ENCODE results near the gene SULT2B1.

SULT2B1 gene

DNA sequence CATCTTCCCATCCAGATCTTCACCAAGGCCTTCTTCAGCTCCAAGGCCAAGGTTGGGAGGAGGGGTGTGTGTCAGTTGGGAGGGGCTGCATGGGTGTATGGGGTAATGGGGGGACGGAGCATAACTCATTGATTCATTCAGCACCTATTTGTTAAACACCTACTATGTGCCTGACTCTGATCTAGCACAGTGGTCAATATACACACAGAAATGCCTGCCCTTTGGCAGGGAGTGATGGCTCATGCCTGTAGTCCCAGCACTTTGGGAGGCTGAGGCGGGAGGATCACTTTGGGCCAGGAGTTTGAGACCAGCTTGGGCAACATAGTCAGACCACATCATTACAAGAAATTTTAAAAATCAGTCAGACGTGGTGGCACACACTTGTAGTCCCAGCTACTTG lies 35.4 kb downstream of the SULT2B1 start:
- Histone ChIP-seq H3K4me1 (peaks cover 12% of the 10 kb centered on the region), H3K4me3 (no peak overlapping the region), H3K9me3 (no peaks in the 10 kb centered on the region), H3K36me3 (replicated peaks) (no peaks in the 10 kb centered on the region), H3K27me3 (ENCODE audit: low read depth) (no peaks in the 10 kb centered on the region)
- in situ Hi-C loops (cut with MboI; ENCODE audit: low sequenced_read_pairs): loop anchor here (5.0 to 25.0 kb wide), 3 partner anchors 80 to 625 kb away; no protein-coding TSS in a partner anchor
- no peak for DNase-seq (ENCODE audit: low spot score in 2 of 2)

DNA sequence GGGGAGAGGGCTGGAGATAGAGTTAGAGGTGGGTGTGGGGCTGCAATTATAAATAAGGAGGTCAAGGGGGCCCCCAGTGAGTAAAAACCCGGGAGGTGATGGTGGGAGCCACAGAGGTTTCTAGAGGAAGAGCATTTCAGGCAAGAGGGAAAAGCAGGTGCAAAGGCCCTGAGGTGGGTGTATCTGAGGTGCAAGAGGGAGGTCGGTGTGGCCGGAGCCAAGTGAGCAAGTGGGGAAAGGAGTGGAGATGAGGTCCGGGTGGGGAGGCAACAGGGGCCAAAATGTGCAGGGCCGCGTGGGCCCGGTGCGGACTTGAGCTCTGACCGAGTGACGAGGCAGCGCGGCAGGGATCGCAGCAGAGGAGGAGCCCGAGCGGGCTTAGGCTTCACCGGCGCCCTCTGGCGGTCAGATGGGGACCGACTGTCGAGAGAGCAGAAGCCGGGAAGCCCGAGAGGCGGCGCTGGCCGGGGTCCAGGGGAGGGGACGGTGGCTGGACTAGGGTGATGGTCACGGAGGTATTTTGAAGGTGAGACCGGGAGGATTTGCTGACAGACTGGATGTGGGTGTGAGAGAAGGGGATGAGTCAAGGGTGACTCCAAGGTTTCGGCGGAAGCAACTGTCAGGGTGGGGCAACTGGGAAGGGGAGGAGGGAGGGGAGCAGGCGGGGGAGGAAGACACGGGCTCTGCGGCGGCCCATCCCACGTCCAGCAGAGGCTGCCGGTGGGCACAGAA lies 36.9 kb downstream of the SULT2B1 start:
- Histone ChIP-seq H3K4me1 (peaks cover 9% of the 10 kb centered on the region), H3K27me3 (ENCODE audit: low read depth) (no peaks in the 10 kb centered on the region), H3K9me3 (no peaks in the 10 kb centered on the region), H3K4me3 (peak overlapping the region; percentile 38), H3K36me3 (replicated peaks) (no peaks in the 10 kb centered on the region)
- in situ Hi-C loops (cut with MboI; ENCODE audit: low sequenced_read_pairs): loop anchor here (5.0 to 25.0 kb wide), 3 partner anchors 82 to 627 kb away; no protein-coding TSS in a partner anchor
- peak; percentile 82 to 96 for DNase-seq (ENCODE audit: low spot score in 2 of 2)

DNA sequence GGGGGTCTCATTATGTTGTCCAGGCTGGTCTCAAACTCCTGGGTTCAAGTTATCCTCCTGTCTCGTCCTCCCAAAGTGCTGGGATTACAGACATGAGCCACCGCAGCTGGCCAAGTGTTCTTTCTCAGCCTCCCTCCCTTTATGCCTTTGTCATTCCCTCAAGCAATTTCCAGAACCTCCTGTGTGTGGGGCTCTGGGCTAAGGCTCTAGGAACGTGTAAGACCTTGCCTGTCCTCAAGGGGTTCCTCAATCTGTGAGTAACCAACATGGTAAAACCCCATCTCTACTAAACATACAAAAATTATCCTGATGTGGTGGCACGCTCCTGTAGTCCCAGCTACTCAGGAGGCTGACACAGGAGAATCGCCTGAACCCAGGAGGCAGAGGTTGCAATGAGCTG lies 39.0 kb downstream of the SULT2B1 start:
- Histone ChIP-seq H3K4me3 (no peak overlapping the region), H3K27me3 (ENCODE audit: low read depth) (no peaks in the 10 kb centered on the region), H3K36me3 (replicated peaks) (no peaks in the 10 kb centered on the region), H3K9me3 (no peaks in the 10 kb centered on the region), H3K4me1 (peaks cover 6% of the 10 kb centered on the region)
- in situ Hi-C loops (cut with MboI; ENCODE audit: low sequenced_read_pairs): loop anchor here (25.0 kb wide), 1 partner anchor 629 kb away; no protein-coding TSS in a partner anchor
- DNase-seq (ENCODE audit: low spot score in 2 of 2): no peak

DNA sequence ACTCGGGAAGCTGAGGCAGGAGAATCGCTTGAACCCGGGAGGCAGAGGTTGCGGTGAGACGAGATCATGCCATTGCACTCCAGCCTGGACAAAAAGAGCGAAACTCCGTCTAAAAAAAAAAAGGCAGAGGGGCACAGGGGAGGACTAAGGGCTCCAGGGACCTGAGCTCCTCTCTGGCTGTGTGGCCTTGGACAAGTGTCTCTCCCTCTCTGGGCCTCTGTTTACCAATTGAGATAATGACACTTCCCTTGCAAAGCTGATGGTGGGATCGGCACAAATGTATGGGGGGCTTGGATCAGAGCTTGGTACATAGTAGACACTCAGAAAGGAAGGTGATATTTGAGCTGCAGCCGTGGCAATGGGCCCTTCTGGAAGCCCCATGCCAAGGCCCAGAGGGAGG lies 43.2 kb downstream of the SULT2B1 start:
- no peak for DNase-seq (ENCODE audit: low spot score in 2 of 2)
- in situ Hi-C loops (cut with MboI; ENCODE audit: low sequenced_read_pairs): loop anchor here (25.0 kb wide), 1 partner anchor 633 kb away; no protein-coding TSS in a partner anchor
- Histone ChIP-seq H3K4me1 (no peaks in the 10 kb centered on the region), H3K4me3 (no peak overlapping the region), H3K9me3 (no peaks in the 10 kb centered on the region), H3K36me3 (replicated peaks) (no peaks in the 10 kb centered on the region), H3K27me3 (ENCODE audit: low read depth) (no peaks in the 10 kb centered on the region)

DNA sequence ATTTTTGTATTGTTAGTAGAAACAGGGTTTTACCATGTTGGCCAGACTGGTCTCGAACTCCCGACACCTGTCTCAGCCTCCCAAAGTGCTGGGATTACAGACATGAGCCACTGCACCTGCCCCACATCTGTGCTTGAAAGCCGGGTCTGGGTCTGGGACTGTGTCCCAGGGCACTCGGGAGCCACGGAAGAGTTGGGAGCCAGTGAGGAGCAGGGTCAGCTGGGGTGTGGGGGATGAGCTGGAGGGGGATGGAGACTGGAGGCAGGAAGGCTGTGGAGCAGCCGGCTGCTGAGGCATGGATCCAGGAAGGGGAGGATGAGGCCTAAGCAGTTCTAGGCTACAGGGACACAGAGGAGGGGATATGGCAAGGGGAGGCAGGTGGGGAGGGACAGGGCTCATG lies 43.9 kb downstream of the SULT2B1 start:
- no peaks in the 10 kb centered on the region for H3K9me3 ChIP-seq
- H3K36me3 ChIP-seq (replicated peaks): no peaks in the 10 kb centered on the region
- in situ Hi-C loops (cut with MboI; ENCODE audit: low sequenced_read_pairs): loop anchor here (25.0 kb wide), 1 partner anchor 634 kb away; no protein-coding TSS in a partner anchor
- no peaks in the 10 kb centered on the region for H3K27me3 ChIP-seq (ENCODE audit: low read depth)
- H3K4me1 ChIP-seq: no peaks in the 10 kb centered on the region
- no peak overlapping the region for H3K4me3 ChIP-seq
- DNase-seq (ENCODE audit: low spot score in 2 of 2): no peak

DNA sequence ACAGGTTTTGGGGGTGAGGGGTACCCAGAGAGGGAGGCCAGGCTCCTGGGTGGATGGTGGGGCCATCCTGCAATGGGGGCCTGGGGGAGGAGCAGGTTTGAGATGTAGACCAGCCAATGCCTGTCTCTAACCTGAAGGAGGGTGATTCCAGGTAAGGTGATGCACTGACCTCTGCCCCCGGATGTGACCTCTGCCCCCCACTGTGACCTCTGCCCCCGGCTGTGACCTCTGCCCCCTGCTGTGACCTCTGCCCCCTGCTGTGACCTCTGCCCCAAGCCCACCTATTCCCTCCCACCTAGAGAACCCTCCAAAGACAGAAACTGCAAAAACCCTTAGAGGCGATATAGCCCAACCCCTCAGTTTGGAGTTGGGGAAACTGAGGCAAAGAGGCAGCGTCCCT lies 44.3 kb downstream of the SULT2B1 start:
- in situ Hi-C loops (cut with MboI; ENCODE audit: low sequenced_read_pairs): loop anchor here (25.0 kb wide), 1 partner anchor 634 kb away; no protein-coding TSS in a partner anchor
- Histone ChIP-seq H3K4me1 (no peaks in the 10 kb centered on the region), H3K9me3 (no peaks in the 10 kb centered on the region), H3K4me3 (no peak overlapping the region), H3K36me3 (replicated peaks) (no peaks in the 10 kb centered on the region), H3K27me3 (ENCODE audit: low read depth) (no peaks in the 10 kb centered on the region)
- DNase-seq (ENCODE audit: low spot score in 2 of 2): no peak

DNA sequence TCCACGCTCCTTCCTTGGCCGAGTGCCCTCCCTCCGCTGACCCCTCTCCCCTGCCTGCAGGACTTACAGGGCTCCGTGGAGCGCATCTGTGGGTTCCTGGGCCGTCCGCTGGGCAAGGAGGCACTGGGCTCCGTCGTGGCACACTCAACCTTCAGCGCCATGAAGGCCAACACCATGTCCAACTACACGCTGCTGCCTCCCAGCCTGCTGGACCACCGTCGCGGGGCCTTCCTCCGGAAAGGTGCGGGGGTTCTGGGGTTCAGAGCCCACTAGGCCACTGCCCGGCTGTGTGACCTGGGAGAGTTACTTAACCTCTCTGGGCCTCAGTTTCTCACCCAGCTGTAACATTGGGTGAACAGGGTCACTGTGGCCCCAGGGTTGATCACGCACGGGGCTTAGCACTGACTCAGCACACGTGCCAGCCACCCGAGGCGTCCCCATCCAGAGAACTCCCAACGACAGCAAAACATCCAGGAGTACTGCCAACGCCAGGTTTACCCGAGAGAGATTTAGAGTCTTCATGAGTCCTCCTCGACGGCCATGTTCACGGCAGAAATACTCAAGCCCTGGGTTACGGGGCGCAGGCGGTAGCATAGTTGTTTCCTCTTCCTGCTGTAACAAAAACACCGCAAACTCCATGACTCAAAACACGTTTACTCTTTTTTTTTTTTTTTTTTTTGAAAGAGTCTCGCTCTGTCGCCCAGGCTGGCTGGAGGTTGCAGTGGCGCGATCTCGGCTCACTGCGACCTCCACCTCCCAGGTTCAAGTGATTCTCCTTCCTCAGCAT lies 44.9 kb downstream of the SULT2B1 start:
- H3K36me3 ChIP-seq (replicated peaks): no peaks in the 10 kb centered on the region

DNA sequence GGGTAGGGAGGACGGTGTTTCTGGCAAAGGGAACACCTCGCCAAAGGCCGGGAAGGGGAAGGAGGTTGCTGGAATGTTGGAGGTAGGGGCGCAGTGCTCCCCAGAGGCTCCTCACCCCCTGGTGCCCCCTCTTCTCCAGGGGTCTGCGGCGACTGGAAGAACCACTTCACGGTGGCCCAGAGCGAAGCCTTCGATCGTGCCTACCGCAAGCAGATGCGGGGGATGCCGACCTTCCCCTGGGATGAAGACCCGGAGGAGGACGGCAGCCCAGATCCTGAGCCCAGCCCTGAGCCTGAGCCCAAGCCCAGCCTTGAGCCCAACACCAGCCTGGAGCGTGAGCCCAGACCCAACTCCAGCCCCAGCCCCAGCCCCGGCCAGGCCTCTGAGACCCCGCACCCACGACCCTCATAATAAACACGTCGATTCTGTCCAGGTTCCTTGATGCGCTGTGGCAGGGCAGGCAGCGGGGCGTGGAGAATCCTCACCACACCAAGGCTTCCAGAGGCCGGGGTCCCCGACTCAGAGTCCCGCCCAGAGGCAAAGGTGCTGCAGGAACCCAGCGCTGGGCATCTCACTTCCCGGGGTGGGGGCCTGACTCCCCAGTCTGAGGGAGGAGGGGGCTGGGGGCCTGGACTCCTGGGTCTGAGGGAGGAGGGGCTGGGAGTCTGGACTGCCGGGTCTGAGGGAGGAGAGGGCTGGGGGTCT lies 47.2 kb downstream of the SULT2B1 start:
- Histone ChIP-seq H3K4me1 (no peaks in the 10 kb centered on the region), H3K36me3 (replicated peaks) (no peaks in the 10 kb centered on the region), H3K4me3 (no peak overlapping the region), H3K27me3 (ENCODE audit: low read depth) (no peaks in the 10 kb centered on the region), H3K9me3 (no peaks in the 10 kb centered on the region)
- no peak for DNase-seq (ENCODE audit: low spot score in 2 of 2)
- in situ Hi-C loops (cut with MboI; ENCODE audit: low sequenced_read_pairs): loop anchor here (25.0 kb wide), 1 partner anchor 637 kb away; no protein-coding TSS in a partner anchor

More for the DNA sequence above, 44.9 kb downstream of the SULT2B1 start:
- in situ Hi-C loops (cut with MboI; ENCODE audit: low sequenced_read_pairs): loop anchor here (25.0 kb wide), 1 partner anchor 635 kb away; no protein-coding TSS in a partner anchor
- no peaks in the 10 kb centered on the region for H3K4me1 ChIP-seq
- H3K27me3 ChIP-seq (ENCODE audit: low read depth): no peaks in the 10 kb centered on the region
- no peak overlapping the region for H3K4me3 ChIP-seq
- no peak for DNase-seq (ENCODE audit: low spot score in 2 of 2)
- H3K9me3 ChIP-seq: no peaks in the 10 kb centered on the region

DNA sequence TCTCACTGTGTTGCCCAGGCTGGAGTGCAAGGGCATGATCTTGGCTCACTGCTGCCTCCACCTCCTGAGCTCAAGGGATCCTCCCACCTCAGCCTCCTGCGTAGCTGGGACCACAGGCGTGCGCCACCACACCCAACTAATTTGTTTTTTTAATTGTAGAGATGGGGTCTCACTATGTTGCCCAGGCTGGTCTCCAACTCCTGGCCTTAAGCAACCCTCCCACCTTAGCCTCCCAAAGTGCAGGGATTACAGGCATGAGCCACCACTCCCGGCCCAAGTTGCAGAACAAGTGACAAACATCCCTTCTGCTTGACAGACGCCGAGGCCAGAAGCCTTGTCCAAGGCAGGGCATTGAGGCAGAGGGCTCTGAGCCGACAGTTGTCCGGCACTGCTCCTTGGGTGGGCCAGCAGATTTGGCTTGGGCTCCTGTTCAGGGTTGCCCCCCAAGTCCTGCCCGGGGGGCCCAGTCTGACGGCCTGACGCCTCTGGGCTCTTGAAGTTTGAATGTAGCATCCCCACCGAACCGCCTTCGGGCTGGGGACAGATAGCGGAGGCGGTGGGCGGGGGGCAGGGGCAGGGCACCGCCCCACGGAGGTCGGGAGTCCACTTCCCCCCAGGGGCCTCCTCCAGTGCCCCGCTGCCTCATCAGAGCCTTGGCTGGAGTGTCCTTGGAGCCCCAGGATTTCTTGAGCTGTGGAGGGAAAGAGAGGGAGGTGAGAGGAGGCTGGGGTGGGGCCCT lies 48.9 kb downstream of the SULT2B1 start:
- H3K9me3 ChIP-seq: no peaks in the 10 kb centered on the region
- H3K4me3 ChIP-seq: no peak overlapping the region
- no peaks in the 10 kb centered on the region for H3K27me3 ChIP-seq (ENCODE audit: low read depth)
- DNase-seq (ENCODE audit: low spot score in 2 of 2): no peak
- H3K4me1 ChIP-seq: no peaks in the 10 kb centered on the region
- no peaks in the 10 kb centered on the region for H3K36me3 ChIP-seq (replicated peaks)
- in situ Hi-C loops (cut with MboI; ENCODE audit: low sequenced_read_pairs): no loop called here

DNA sequence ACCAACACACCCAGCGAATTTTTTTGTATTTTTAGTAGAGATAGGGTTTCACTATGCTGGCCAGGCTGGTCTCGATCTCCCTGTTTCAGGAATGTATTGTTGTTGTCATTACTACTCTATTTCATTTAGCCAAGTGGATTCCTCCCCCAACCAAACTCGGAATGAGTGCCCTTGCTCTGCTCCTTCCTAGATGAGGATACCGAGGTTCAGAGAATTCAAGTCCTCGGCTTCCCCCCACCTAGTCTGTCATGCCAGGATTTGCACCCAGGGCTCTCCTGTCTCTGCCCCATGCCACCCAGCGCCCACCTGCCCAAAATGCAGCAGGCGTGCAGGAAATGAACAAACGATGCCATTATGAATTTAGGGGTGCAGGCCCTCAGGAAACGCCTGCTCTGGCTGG lies 51.0 kb downstream of the SULT2B1 start:
- Histone ChIP-seq H3K36me3 (replicated peaks) (no peaks in the 10 kb centered on the region), H3K4me1 (no peaks in the 10 kb centered on the region), H3K9me3 (no peaks in the 10 kb centered on the region), H3K27me3 (ENCODE audit: low read depth) (no peaks in the 10 kb centered on the region), H3K4me3 (no peak overlapping the region)
- DNase-seq (ENCODE audit: low spot score in 2 of 2): no peak
- in situ Hi-C loops (cut with MboI; ENCODE audit: low sequenced_read_pairs): no loop called here

DNA sequence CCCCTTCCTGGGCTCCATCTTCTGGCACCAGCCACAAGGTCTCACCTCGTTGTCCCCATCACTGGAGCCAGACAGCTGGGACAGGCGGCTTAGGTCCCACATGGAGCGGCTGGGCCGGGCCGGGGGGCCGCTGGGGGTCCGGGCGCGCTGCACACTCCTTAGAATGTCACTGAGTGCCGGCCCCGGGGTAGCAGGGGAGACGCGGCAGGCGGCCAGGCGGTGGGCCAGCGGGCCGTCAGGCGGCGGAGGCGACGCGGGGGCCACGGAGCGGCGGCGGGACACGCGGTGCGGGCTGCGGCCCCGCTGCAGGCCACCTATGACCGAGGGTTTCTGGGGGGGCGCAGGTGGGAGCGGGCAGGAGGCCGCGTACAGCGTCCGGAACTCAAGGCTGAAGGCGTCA lies 51.5 kb downstream of the SULT2B1 start:
- Histone ChIP-seq H3K4me3 (no peak overlapping the region), H3K27me3 (ENCODE audit: low read depth) (no peaks in the 10 kb centered on the region), H3K4me1 (no peaks in the 10 kb centered on the region), H3K36me3 (replicated peaks) (no peaks in the 10 kb centered on the region), H3K9me3 (no peaks in the 10 kb centered on the region)
- in situ Hi-C loops (cut with MboI; ENCODE audit: low sequenced_read_pairs): no loop called here
- DNase-seq (ENCODE audit: low spot score in 2 of 2): no peak

DNA sequence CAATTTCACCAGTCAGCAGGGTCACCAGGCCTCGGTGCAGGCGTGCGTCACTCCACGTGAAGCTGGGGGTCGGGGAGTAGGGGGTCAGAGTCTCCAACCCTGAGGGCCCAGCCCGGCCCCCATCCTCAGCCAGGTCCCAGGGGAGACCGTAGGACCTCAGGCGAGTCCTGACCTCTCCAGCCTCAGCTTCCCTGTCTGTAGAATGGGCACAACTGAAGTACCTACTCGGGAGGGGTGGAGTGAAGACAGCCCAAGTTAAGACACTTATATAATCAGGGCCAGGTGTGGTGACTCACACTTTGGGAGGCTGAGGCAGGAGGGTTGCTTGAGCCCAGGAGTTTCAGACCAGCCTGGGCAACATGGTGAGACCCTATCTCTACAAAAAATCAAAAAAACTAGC lies 51.9 kb downstream of the SULT2B1 start:
- Histone ChIP-seq H3K9me3 (no peaks in the 10 kb centered on the region), H3K27me3 (ENCODE audit: low read depth) (no peaks in the 10 kb centered on the region), H3K4me3 (no peak overlapping the region), H3K4me1 (peaks cover under 1% of the 10 kb centered on the region; the same call in 1 of the 2 replicates), H3K36me3 (replicated peaks) (no peaks in the 10 kb centered on the region)
- in situ Hi-C loops (cut with MboI; ENCODE audit: low sequenced_read_pairs): no loop called here
- DNase-seq (ENCODE audit: low spot score in 2 of 2): no peak
